Fibroblast of lung (primary cell): ENCODE measurements around the gene TAB3.

ENCODE experiments used
- CTCF ChIP-seq, 2 donors: IDR thresholded peaks in 1 of 2; conservative IDR thresholded peaks in 1 of 2; 1 replicate in 1 of 2; 2 replicates in 1 of 2; pipeline ENCODE4 v1.5.1; 2011 to 2012; ENCODE audit warnings: low read length in 2 of 2, control low read depth in 1 of 2, inconsistent platforms in 1 of 2, low read depth in 1 of 2, mild to moderate bottlenecking in 1 of 2
- EZH2 ChIP-seq: IDR thresholded peaks from 2 replicates; pipeline ENCODE4 v1.5.1; 2012; ENCODE audit warnings: low read length, control low read depth, mild to moderate bottlenecking; ENCODE audit errors: missing control alignments

- TF ChIP-seq CTCF (conservative IDR thresholded peaks at IDR 0.05 in 1 of 2, IDR thresholded peaks at IDR 0.05 in 1 of 2; ENCODE audit: low read depth in 1 of 2, low read length in 2 of 2) = no peak
- TF ChIP-seq EZH2 = no peak
Measured at GRCh38 chrX:30793075-30793766, 95.8 kb downstream of the TAB3 start.
